Measurements from ENCODE around the gene IKZF1.

IKZF1 gene

GRCh38 chr7:50284296-50284695 lies 20.2 kb upstream of the IKZF1 start:
- no peak for DNase-seq

DNA sequence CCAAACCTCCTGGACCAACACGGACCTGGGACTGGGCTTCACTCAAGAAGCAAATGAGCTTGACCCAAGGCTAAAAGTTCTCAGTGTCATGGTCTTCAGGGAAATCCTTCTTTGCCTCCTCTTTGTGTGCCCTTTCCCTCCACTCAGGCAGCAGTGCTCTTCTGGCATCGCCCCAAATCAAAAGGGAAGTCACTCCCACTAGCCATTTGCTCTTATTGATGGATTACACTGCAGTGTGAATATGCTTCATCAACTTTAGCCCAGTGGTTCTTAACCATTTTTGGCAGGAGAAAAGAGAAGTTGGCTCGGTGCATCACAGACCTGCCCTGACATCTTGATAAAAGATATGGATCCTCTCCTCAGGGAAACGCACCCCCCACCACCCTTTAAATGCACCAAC lies 19.2 kb upstream of the IKZF1 start:
- no peak for DNase-seq

- no peak for DNase-seq
These were observed 17.4 kb upstream of the IKZF1 start for GRCh38 chr7:50287129-50287528.

DNA sequence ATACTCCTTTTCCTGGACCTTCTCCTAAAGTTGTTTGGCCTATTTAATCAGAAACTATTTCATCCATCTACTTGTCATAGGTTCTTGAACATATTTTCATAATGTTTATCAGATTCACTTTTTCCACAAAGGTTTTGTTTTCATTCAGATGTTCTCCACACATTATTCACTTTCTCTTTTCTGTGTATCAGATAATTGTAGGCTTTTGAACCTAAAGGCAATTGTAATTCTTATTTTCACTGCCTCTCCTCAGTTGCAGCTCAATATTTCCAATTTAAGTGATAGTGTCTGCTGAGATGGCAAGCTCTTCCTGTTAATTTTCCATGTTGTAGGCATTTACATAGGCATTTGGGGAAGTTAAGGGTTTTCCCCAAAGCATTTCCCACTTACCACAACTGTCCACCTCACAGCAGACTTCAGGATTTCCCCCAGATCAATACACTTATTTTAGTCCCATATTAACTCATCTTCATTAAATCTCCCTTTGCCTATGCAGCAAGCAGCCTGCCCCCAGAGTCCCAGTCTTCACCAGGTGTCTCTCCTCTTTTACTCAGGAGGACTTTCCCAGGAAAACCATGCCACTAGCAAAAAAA lies 12.3 kb upstream of the IKZF1 start:
- no peak for DNase-seq

DNA sequence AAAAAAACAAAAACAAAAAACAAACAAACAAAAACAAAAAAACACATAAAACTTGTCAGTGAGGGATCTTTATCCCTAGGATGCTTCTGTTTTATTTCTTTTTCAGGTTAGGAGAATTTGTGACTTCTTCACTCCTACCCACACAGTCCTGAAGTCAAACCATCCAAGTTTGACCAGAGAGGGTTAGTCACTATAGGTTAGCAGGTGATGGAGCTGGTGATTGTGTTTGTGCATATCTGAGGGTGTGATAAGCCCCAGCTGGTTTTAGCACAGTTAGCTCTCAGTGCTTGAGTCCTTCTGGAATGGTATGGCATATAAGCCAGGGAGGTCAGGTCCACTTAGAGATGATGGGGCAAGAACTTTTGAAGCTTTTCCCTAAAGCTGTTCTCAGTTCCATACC lies 11.8 kb upstream of the IKZF1 start:
- DNase-seq = no peak

DNA sequence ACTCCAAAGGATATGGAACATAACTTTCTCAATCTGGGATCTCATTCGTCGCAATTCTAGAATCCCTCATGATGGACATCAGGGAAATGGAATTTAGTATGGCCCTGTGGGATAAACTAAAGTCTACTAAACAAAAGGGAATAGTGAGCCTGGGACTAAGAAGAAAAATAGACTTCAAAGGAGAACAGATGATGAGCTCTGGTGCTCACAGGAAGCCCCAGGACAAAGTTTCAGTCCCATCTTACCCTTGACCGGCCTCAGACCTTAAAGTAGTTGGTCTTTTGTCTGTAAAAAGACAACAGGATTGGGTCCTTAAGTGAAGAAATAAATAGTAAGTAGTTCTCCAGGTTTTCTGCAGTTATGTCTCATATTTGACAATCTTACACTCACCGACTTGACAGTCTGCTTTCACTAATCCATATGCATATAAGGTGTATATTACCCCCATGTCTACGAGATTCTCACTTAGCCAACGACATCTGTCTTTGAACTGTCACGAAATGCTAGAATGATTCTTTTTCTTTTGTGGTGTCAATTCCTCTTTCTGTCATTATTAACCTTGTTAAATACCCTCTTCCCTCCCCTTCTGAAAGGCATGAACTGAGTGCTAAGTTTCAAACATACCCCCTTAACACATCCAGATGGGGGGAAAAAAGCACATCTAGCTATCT lies 10.9 kb upstream of the IKZF1 start:
- DNase-seq = no peak

GRCh38 chr7:50295133-50295532 lies 9.4 kb upstream of the IKZF1 start:
- DNase-seq = no peak

GRCh38 chr7:50296799-50297198 lies 7.7 kb upstream of the IKZF1 start:
- no peak for DNase-seq

- no peak for DNase-seq
These were observed 5.5 kb upstream of the IKZF1 start for GRCh38 chr7:50298811-50299562.

GRCh38 chr7:50300336-50300735 lies 4.2 kb upstream of the IKZF1 start:
- DNase-seq = peak; percentile 28

- DNase-seq = no peak
These were observed 1.8 kb upstream of the IKZF1 start for GRCh38 chr7:50302486-50303334.

- DNase-seq = peak; percentile 72
These were observed 984 bp upstream of the IKZF1 start for GRCh38 chr7:50303335-50304128.

DNA sequence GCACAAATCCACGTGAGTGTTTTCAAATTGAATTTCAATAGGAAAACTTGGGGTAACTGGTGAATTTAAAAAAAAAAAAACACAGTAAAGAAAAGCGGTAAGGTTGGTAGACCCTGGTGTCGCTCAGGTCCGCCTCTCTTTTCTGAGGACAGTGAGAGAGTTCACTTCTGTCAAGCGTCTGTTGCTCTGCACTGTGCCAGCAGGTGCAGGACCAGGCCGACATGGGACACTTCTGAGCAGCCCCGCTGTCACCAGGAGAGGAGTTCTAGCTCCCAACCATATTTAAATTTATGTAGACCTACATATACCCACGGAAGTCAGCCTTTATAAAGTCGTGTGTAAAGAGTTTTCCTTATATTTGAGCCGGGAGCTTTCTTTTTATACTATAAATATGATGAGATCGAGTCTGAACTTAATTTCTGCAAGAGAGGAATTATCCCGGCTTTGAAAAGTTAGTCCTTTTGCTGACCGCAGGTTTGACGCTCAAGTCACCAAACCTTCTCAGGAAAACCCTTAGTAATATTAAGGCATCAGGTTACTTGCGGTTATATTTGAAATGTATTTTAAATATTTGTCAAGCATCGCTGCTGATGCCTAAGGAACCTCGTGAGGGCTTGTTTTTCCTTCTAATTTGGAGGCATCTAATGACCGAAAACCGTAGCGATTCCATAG lies 531 bp downstream of the IKZF1 start:
- DNase-seq = peak; percentile 78

- peak; percentile 49 for DNase-seq
These were observed 1.3 kb downstream of the IKZF1 start for GRCh38 chr7:50305583-50306493.

GRCh38 chr7:50306494-50307367 lies 2.2 kb downstream of the IKZF1 start:
- DNase-seq = peak; percentile 55

- peak; percentile 81 for DNase-seq
These were observed 3.0 kb downstream of the IKZF1 start for GRCh38 chr7:50307368-50308032.

GRCh38 chr7:50308203-50308531 lies 3.7 kb downstream of the IKZF1 start:
- peak; percentile 38 for DNase-seq

DNA sequence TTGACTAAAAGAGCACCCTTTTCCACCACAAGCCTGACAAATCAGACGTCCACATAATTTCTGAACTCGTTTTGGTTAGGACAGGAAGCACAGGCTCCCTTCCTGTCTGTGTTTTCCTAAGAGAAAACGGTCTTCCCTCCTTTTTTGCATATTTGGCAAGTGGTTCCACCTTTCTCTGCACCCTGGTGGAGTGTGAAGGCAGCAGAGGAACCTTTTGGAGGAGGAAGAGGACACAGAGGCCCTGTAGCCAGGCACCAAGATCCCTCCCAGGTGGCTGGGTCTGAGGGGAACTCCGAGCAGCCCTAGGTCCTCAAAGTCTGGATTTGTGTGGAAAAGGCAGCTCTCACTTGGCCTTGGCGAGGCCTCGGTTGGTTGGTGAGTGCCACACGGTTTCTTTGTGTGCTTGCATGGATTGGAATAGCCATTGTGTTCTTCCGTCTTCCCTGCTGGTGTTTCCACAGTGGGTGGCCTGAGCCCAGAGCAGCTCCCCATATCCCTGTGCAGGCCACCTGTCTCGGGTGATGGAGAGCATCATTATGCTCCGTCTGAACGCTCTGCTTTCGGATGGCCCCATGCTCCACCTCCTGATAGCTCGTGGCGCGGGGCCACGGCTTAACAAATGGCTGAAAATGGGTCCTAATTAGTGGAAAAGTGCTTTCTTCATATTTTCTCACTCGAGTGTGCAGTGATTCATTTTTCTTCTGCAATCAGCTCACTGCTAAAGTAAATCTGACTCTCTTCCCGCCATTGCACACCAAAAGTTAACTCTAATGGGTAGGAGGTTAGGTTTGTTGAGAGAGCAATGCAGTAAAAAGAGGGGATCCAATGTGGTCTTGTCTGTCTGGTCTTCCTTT lies 4.2 kb downstream of the IKZF1 start:
- peak; percentile 55 for DNase-seq

All from CD4-positive, alpha-beta T cell treated with Interleukin-17A for 4 hours (primary cell).